SK-N-SH treated with all-trans-retinoic acid at 6 μM for 48 hours (cell line): ENCODE results near the gene RNU1-1.

Experiments used
- ARNTL ChIP-seq: fragments of 450-650 bp; formaldehyde crosslinking; IDR thresholded peaks from 2 replicates; pipeline ENCODE4 v1.5.0; 2020; ENCODE audit warnings: low read depth, mild to moderate bottlenecking, moderate library complexity, borderline replicate concordance
- BACH2 ChIP-seq: fragments of 250-450 bp; sonication (Bioruptor Pico); IDR thresholded peaks from 2 replicates; pipeline ENCODE4 v1.9.0; 2021; ENCODE audit warnings: mild to moderate bottlenecking, borderline replicate concordance
- CSRNP3 ChIP-seq: fragments of 250-450 bp; sonication (Bioruptor Pico); IDR thresholded peaks from 2 replicates; pipeline ENCODE4 v1.5.1; 2021; ENCODE audit warnings: mild to moderate bottlenecking, moderate library complexity
- ESRRG ChIP-seq: fragments of 250-450 bp; sonication (Bioruptor Pico); IDR thresholded peaks from 2 replicates; pipeline ENCODE4 v1.6.1; 2021; ENCODE audit warnings: mild to moderate bottlenecking
- ISL1 ChIP-seq: fragments of 250-450 bp; sonication (Bioruptor Pico); IDR thresholded peaks from 2 replicates; pipeline ENCODE4 v2.1.2; 2022; ENCODE audit warnings: mild to moderate bottlenecking, moderate library complexity
- RARB ChIP-seq: fragments of 250-450 bp; sonication (Bioruptor Pico); IDR thresholded peaks from 2 replicates; pipeline ENCODE4 v1.8.0; 2021; ENCODE audit warnings: mild to moderate bottlenecking, moderate library complexity
- TCF4 ChIP-seq: fragments of 250-450 bp; sonication (Bioruptor Pico); IDR thresholded peaks from 2 replicates; pipeline ENCODE4 v1.8.0; 2021; ENCODE audit warnings: mild to moderate bottlenecking, moderate library complexity, borderline replicate concordance
- ZC3H10 ChIP-seq: fragments of 250-450 bp; sonication (Bioruptor Pico); IDR thresholded peaks from 2 replicates; pipeline ENCODE4 v1.5.1; 2021; ENCODE audit warnings: mild to moderate bottlenecking, moderate library complexity
- ZFP30 ChIP-seq: fragments of 450-650 bp; formaldehyde crosslinking; IDR thresholded peaks from 2 replicates; pipeline ENCODE4 v1.5.0; 2022; ENCODE audit warnings: mild to moderate bottlenecking, moderate library complexity

DNA sequence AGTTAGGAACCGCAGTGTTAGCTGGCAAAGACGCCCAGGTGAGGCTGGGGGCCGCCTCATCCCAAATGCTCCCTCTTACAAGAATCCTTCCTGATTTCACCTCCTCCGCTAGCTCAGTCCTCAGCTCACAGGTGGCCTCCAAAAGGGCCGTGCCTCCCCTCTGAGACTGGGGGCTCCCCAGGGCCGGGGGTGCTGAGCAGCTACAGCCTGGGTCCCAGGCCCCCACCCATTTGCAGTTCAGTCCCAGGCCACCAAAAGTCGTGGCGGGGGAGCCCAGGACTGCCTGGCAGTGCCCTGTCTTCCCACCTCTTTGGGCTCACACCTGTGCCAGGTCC, 29.6 kb downstream of the RNU1-1 start:
- TF ChIP-seq CSRNP3 (CRISPR knock-in tag) (no peak), RARB (CRISPR knock-in tag) (no peak), ISL1 (no peak), ESRRG (CRISPR knock-in tag) (no peak), ARNTL (CRISPR knock-in tag) (no peak), BACH2 (no peak), TCF4 (no peak), ZFP30 (CRISPR knock-in tag) (no peak), ZC3H10 (CRISPR knock-in tag) (no peak)
